GM03348 (cell line): ENCODE data around the gene NR2C2AP.

Source experiments
- DNase-seq: peaks from one replicate; pipeline ENCODE4 v3.0.0; 2012; ENCODE audit warnings: low spot score

NR2C2AP gene

GRCh38 chr19:19214892-19215291, 11.7 kb upstream of the NR2C2AP start:
- peak; percentile 66 for DNase-seq

- DNase-seq: no peak
Measured at GRCh38 chr19:19214159-19214490, 10.9 kb upstream of the NR2C2AP start.

GRCh38 chr19:19213426-19214158, 10.4 kb upstream of the NR2C2AP start:
- DNase-seq: no peak

GRCh38 chr19:19212916-19213315, 9.7 kb upstream of the NR2C2AP start:
- DNase-seq: no peak

GRCh38 chr19:19211499-19212420, 8.5 kb upstream of the NR2C2AP start, which contains the start of gene NCAN:
TSS of gene NCAN (plus strand) at chr19:19211958. CDS start at chr19:19216954, 4,996 bp downstream.
- DNase-seq: no peak

GRCh38 chr19:19209372-19209771, 6.2 kb upstream of the NR2C2AP start:
- DNase-seq: no peak

GRCh38 chr19:19207637-19208572, 4.7 kb upstream of the NR2C2AP start:
- DNase-seq: no peak

GRCh38 chr19:19206938-19207337, 3.7 kb upstream of the NR2C2AP start:
- no peak for DNase-seq

GRCh38 chr19:19205416-19206410, 2.5 kb upstream of the NR2C2AP start:
- no peak for DNase-seq

- no peak for DNase-seq
Measured at GRCh38 chr19:19204181-19204580, 967 bp upstream of the NR2C2AP start.

GRCh38 chr19:19202707-19203011, 555 bp downstream of the NR2C2AP start:
- no peak for DNase-seq

GRCh38 chr19:19201697-19202630, 1.2 kb downstream of the NR2C2AP start:
- no peak for DNase-seq

GRCh38 chr19:19193926-19194325, 9.3 kb downstream of the NR2C2AP start:
- DNase-seq: no peak

GRCh38 chr19:19192910-19193423, 10.2 kb downstream of the NR2C2AP start:
- no peak for DNase-seq

- DNase-seq: peak; percentile 99
Measured at GRCh38 chr19:19192078-19192882, 10.9 kb downstream of the NR2C2AP start, which contains the start of the genes BORCS8 and RFXANK. TSS of gene BORCS8 (minus strand) at chr19:19192152. CDS start at chr19:19192117, 35 bp downstream. TSS of gene RFXANK (plus strand) at chr19:19192258. CDS start at chr19:19193947, 1,689 bp downstream.

- no peak for DNase-seq
Measured at GRCh38 chr19:19191768-19192077, 11.5 kb downstream of the NR2C2AP start.

GRCh38 chr19:19186742-19187141, 16.5 kb downstream of the NR2C2AP start:
- DNase-seq: no peak

GRCh38 chr19:19185853-19186740, 17.1 kb downstream of the NR2C2AP start:
- DNase-seq: peak; percentile 69
